B cell (primary cell): Measurements from ENCODE around the gene DNAJC1. TPM values are rescaled to one million over a fixed set of nuclear protein-coding genes. Genes with fewer than 3 reads are reported as not detected.

ENCODE experiments used
- ATAC-seq: fragments of 200-7000 bp; cut with Tn5 transposase; one replicate; pipeline ENCODE4 v1.10.0; 2021; ENCODE audit warnings: low read depth, mild to moderate bottlenecking, moderate number of reproducible peaks, moderate library complexity
- CTCF ChIA-PET: fragments of 350-600 bp; sonication (Branson Sonifier 250); formaldehyde crosslinking; loops from one replicate; lab custom pipeline; 2021; ENCODE audit warnings: antibody characterized with exemption, inconsistent platforms; lab: Charles Lee
- POLR2A ChIA-PET: fragments of 350-600 bp; sonication (Branson Sonifier 250); formaldehyde crosslinking; loops from one replicate; lab custom pipeline; 2021; ENCODE audit warnings: antibody characterized with exemption; lab: Charles Lee
- DNase-seq: peaks from one replicate; pipeline ENCODE4 v3.0.0; 2013
- H2AFZ ChIP-seq: 2 replicates; pipeline ENCODE4 v1.6.1; 2012; ENCODE audit warnings: mild to moderate bottlenecking, low read depth, low read length; ENCODE audit not compliant: insufficient read depth, poor library complexity, severe bottlenecking
- H3K27ac ChIP-seq, 2 donors: 1 replicate in 1 of 2; 2 replicates in 1 of 2; pipeline ENCODE4 v1.5.1; 2012 to 2013; ENCODE audit warnings: low read length in 2 of 2, mild to moderate bottlenecking in 2 of 2, moderate library complexity in 1 of 2
- H3K27me3 ChIP-seq, 4 experiments: fragments of 200-600 bp in 1 of 4; sonication (generic) in 1 of 4; replicated peaks in 1 of 4; 1 replicate in 2 of 4; 2 replicates in 2 of 4; pipeline versions ENCODE4 v1.6.1 to v1.7.0; 2013 to 2016; ENCODE audit warnings: low read length in 3 of 4, mild to moderate bottlenecking in 2 of 4, mixed read lengths in 1 of 4, moderate library complexity in 1 of 4; ENCODE audit not compliant: insufficient read depth in 4 of 4, control insufficient read depth in 3 of 4; ENCODE audit errors: control extremely low read depth in 1 of 4
- H3K36me3 ChIP-seq, 2 experiments: replicated peaks in 1 of 2; 1 replicate in 1 of 2; 2 replicates in 1 of 2; pipeline versions ENCODE4 v1.6.1 to v1.7.1; 2013; ENCODE audit warnings: low read length in 1 of 2; ENCODE audit not compliant: insufficient read depth in 2 of 2, control insufficient read depth in 1 of 2; ENCODE audit errors: control extremely low read depth in 1 of 2, extremely low read depth in 1 of 2
- H3K4me1 ChIP-seq, 2 donors: fragments of 200-600 bp in 1 of 2; sonication (generic) in 1 of 2; 1 replicate in 1 of 2; 2 replicates in 1 of 2; pipeline versions ENCODE4 v1.5.1 to v1.6.1; 2013 to 2017; ENCODE audit warnings: low read length in 2 of 2; ENCODE audit not compliant: control insufficient read depth in 2 of 2, insufficient read depth in 2 of 2
- H3K4me2 ChIP-seq: replicated peaks from 2 replicates; pipeline ENCODE3; 2012; ENCODE audit warnings: mild to moderate bottlenecking, low read depth, low read length; ENCODE audit not compliant: poor library complexity, severe bottlenecking
- H3K4me3 ChIP-seq, 5 experiments: fragments of 200-600 bp in 1 of 5; sonication (generic) in 1 of 5; 1 replicate in 3 of 5; 2 replicates in 2 of 5; pipeline versions ENCODE4 v1.5.1 to v1.7.0; 2011 to 2016; ENCODE audit warnings: low read length in 4 of 5, mild to moderate bottlenecking in 4 of 5, low read depth in 2 of 5, control low read depth in 1 of 5, moderate library complexity in 1 of 5; ENCODE audit not compliant: insufficient read depth in 1 of 5; ENCODE audit errors: control extremely low read depth in 1 of 5, extremely low read depth in 1 of 5
- H3K79me2 ChIP-seq: fragments of 200-600 bp; sonication (generic); one replicate; pipeline ENCODE4 v1.6.0; 2016; ENCODE audit warnings: low read length; ENCODE audit not compliant: control insufficient read depth, insufficient read depth
- H3K9ac ChIP-seq: fragments of 200-600 bp; sonication (generic); 2 replicates; pipeline ENCODE4 v1.6.1; 2017; ENCODE audit warnings: mild to moderate bottlenecking, low read length, moderate library complexity
- H3K9me3 ChIP-seq, 3 donors: one replicate each; pipeline versions ENCODE4 v1.6.1 to v1.7.1; 2013; ENCODE audit warnings: low read length in 2 of 3; ENCODE audit not compliant: control insufficient read depth in 2 of 3, insufficient read depth in 1 of 3; ENCODE audit errors: control extremely low read depth in 1 of 3
- H4K20me1 ChIP-seq: 2 replicates; pipeline ENCODE4 v1.6.0; 2012; ENCODE audit warnings: mild to moderate bottlenecking, low read length; ENCODE audit not compliant: insufficient read depth, control insufficient read depth, poor library complexity, severe bottlenecking
- H3K27ac Mint-ChIP-seq: one replicate; pipeline ENCODE4 v1.8.0; 2021; ENCODE audit warnings: mixed read lengths
- H3K27me3 Mint-ChIP-seq: one replicate; pipeline ENCODE4 v1.8.0; 2021; ENCODE audit warnings: mixed read lengths
- H3K4me1 Mint-ChIP-seq: one replicate; pipeline ENCODE4 v1.8.0; 2021; ENCODE audit warnings: mixed read lengths
- H3K4me3 Mint-ChIP-seq: one replicate; pipeline ENCODE4 v1.8.0; 2021; ENCODE audit warnings: mixed read lengths
- H3K9me3 Mint-ChIP-seq: one replicate; pipeline ENCODE4 v1.8.0; 2022; ENCODE audit warnings: mixed read lengths; ENCODE audit not compliant: insufficient read depth
- EZH2 ChIP-seq: IDR thresholded peaks from 2 replicates; pipeline ENCODE4 v1.6.1; 2012; ENCODE audit warnings: borderline replicate concordance, low read depth, mild to moderate bottlenecking, moderate library complexity, low read length; ENCODE audit not compliant: insufficient read depth, poor library complexity, severe bottlenecking
- WGBS: methylation state at CpG from one replicate; pipeline ENCODE4 v1.1.5; 2013; ENCODE audit warnings: missing lambda C conversion rate; ENCODE audit not compliant: insufficient coverage; 5-methylcytosine and 5-hydroxymethylcytosine counted together
- intact Hi-C: fragments of 100-400 bp; cut with micrococcal nuclease; formaldehyde crosslinking; loops from one replicate; pipeline ENCODE4 v1.10.0; 2022
- polyA plus RNA-seq: library from polyadenylated mRNA; depleted of rRNA; stranded (reverse); fragments of >200 nt; gene quantifications from 2 replicates; pipeline ENCODE4 v1.2.3, GENCODE V29; 2012
- total RNA-seq, 2 donors: library from RNA; stranded (reverse); fragments of 120-200 nt in 1 of 2; gene quantifications; 1 replicate in 1 of 2; 2 replicates in 1 of 2; pipeline versions ENCODE4 v1.2.3 to v1.2.4, GENCODE V29; 2013 to 2022
- TF ChIP-seq, protein P1 (sequence below): fragments of 200-600 bp; IDR thresholded peaks from one replicate; pipeline ENCODE4 v1.8.0; 2022; ENCODE audit warnings: antibody characterized with exemption, mild to moderate bottlenecking

The DNAJC1 gene
- total and polyA plus RNA-seq, 2 donors (not counting 1 experiment from before 2014, with no cell fraction given), result 9.4 to 15.4 TPM

DNA sequence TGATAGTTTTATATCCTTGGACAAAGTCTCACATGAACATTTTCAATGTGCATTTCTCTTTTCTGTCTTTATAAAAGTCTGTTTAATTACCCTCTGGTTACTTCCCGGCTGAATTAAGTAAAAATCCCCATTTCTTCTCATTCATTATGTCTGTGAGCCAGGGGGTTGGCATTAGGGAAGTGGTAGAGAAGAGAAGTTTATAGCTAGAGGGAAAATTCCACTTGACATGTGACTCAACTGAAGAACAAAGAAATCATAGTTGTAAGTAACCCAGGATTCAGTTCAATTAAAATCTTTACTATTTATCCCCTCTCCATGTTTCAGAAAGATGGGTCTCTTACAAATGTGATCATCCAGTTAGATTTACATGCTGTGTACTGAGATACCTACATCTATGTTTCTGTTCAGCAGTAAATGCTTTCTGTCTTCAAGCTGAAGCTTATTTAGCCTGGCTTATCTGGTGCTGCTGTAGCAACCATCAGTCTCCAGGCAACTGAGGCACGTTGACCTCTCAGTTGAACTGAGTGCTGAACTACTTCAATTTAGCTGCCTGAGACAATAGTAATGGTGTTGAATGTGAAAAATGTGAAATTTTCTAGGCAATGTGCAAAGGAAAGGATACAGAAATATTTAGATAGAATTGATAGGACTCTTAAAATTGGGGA is 287.9 kb downstream of the DNAJC1 start:
- H3K79me2 ChIP-seq, result peaks cover 13% of the 10 kb centered on the region
- H3K27me3 ChIP-seq, result no peaks in the 10 kb centered on the region
- ATAC-seq (no peak), DNase-seq (no peak)
- no peak overlapping the region for H3K9ac ChIP-seq
- no peak overlapping the region for H3K4me3 Mint-ChIP-seq
- intact Hi-C loops, result no loop called here
- H3K4me1 Mint-ChIP-seq, result peaks cover 11% of the 10 kb centered on the region
- H3K4me2 ChIP-seq, result no peak overlapping the region
- peaks cover 3% of the 10 kb centered on the region for H4K20me1 ChIP-seq
- H3K4me1 ChIP-seq, result peaks cover 7 to 8% of the 10 kb centered on the region in 2 donors
- peaks cover 6 to 24% of the 10 kb centered on the region in 2 experiments for H3K36me3 ChIP-seq
- WGBS, result 100% methylated on average over 1 of the region's 2 CpGs
- no peaks in the 10 kb centered on the region for H3K9me3 Mint-ChIP-seq
- ChIA-PET POLR2A (no interaction called here), CTCF (interaction anchor here (0.6 kb wide), 1 partner anchor 872 kb away, joined by 3 read pairs; no protein-coding TSS in a partner anchor)
- H3K27ac ChIP-seq, result no peak overlapping the region
- H3K4me3 ChIP-seq, result no peak overlapping the region
- TF ChIP-seq, protein P1, sequence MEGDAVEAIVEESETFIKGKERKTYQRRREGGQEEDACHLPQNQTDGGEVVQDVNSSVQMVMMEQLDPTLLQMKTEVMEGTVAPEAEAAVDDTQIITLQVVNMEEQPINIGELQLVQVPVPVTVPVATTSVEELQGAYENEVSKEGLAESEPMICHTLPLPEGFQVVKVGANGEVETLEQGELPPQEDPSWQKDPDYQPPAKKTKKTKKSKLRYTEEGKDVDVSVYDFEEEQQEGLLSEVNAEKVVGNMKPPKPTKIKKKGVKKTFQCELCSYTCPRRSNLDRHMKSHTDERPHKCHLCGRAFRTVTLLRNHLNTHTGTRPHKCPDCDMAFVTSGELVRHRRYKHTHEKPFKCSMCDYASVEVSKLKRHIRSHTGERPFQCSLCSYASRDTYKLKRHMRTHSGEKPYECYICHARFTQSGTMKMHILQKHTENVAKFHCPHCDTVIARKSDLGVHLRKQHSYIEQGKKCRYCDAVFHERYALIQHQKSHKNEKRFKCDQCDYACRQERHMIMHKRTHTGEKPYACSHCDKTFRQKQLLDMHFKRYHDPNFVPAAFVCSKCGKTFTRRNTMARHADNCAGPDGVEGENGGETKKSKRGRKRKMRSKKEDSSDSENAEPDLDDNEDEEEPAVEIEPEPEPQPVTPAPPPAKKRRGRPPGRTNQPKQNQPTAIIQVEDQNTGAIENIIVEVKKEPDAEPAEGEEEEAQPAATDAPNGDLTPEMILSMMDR, result no peak
- TF ChIP-seq EZH2, result no peak
- H3K27ac Mint-ChIP-seq, result no peak overlapping the region
- H3K27me3 Mint-ChIP-seq, result no peaks in the 10 kb centered on the region
- H2AFZ ChIP-seq, result no peak overlapping the region
- H3K9me3 ChIP-seq, result no peaks in the 10 kb centered on the region

DNA sequence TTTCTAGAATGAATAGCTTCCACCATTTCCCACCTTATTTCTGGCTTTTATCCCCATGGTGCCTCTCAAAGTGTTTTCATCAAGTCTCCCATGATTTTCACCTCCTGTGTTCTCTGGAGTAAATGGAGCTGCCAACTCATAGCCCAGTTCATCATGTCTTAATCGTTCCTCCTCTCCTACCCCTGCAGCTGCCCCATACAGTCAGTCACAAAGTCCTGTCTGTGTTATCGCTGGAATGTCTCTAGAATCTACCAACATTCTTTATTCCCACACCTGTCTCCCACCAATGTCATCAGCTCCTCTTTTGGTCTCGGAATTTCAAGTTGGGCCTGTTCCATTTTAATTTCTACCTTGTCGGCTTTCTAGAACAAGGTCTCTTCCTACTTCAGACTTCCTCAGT is 290.6 kb downstream of the DNAJC1 start:
- POLR2A ChIA-PET, result no interaction called here
- Histone ChIP-seq H3K27ac (no peak overlapping the region), H3K79me2 (peaks cover 13% of the 10 kb centered on the region), H3K4me3 (no peak overlapping the region), H3K36me3 (peaks cover 6 to 24% of the 10 kb centered on the region in 2 experiments), H4K20me1 (peaks cover 3% of the 10 kb centered on the region), H3K9ac (no peak overlapping the region), H2AFZ (no peak overlapping the region), H3K4me1 (peaks cover 11 to 15% of the 10 kb centered on the region in 2 donors), H3K27me3 (no peaks in the 10 kb centered on the region), H3K4me2 (no peak overlapping the region), H3K9me3 (no peaks in the 10 kb centered on the region)
- 96% methylated on average over 3 of the region's 4 CpGs for WGBS
- CTCF ChIA-PET, result no interaction called here
- ATAC-seq, result no peak
- intact Hi-C loops, result no loop called here
- H3K9me3 Mint-ChIP-seq, result no peaks in the 10 kb centered on the region
- no peak overlapping the region for H3K4me3 Mint-ChIP-seq
- no peak overlapping the region for H3K27ac Mint-ChIP-seq
- no peaks in the 10 kb centered on the region for H3K27me3 Mint-ChIP-seq
- peaks cover 22% of the 10 kb centered on the region for H3K4me1 Mint-ChIP-seq
- TF ChIP-seq, protein P1, result no peak
- no peak for TF ChIP-seq EZH2
- no peak for DNase-seq
